ENCODE measurements around the gene ILDR1. TPM values are rescaled to one million over a fixed set of nuclear protein-coding genes. Genes with fewer than 3 reads are reported as not detected.
A peak's percentile ranks its signal among the peaks of the same experiment; 100 is the strongest.

ILDR1 gene
- total RNA-seq, 3 donors from 2014 or later (not counting 1 experiment from before 2014, with no cell fraction given), result 0.28 TPM; not detected in 2

- intact Hi-C loops (cut with micrococcal nuclease), result no loop called here
- Histone ChIP-seq H3K4me1 (ENCODE audit: control insufficient read depth, insufficient read depth, low read length) (no peaks in the 10 kb centered on the region), H3K27ac (ENCODE audit: low read length) (no peak overlapping the region), H3K27me3 (ENCODE audit: control insufficient read depth, insufficient read depth, low read length) (no peaks in the 10 kb centered on the region), H3K9me3 (ENCODE audit: control insufficient read depth, insufficient read depth, low read length) (no peaks in the 10 kb centered on the region), H3K36me3 (ENCODE audit: control insufficient read depth, insufficient read depth, low read length) (no peaks in the 10 kb centered on the region), H3K4me3 (ENCODE audit: low read length) (no peak overlapping the region)
- Mint-ChIP-seq H3K27ac (no peak overlapping the region), H3K9me3 (peaks cover 2 to 7% of the 10 kb centered on the region in 2 donors), H3K36me3 (no peaks in the 10 kb centered on the region), H3K27me3 (ENCODE audit: low read depth in 2 of 2) (peaks cover 0 to 4% of the 10 kb centered on the region in 2 donors), H3K4me3 (no peak overlapping the region), H3K4me1 (no peaks in the 10 kb centered on the region)
- ATAC-seq (no peak), DNase-seq (no peak)
- TF ChIP-seq, protein P1, sequence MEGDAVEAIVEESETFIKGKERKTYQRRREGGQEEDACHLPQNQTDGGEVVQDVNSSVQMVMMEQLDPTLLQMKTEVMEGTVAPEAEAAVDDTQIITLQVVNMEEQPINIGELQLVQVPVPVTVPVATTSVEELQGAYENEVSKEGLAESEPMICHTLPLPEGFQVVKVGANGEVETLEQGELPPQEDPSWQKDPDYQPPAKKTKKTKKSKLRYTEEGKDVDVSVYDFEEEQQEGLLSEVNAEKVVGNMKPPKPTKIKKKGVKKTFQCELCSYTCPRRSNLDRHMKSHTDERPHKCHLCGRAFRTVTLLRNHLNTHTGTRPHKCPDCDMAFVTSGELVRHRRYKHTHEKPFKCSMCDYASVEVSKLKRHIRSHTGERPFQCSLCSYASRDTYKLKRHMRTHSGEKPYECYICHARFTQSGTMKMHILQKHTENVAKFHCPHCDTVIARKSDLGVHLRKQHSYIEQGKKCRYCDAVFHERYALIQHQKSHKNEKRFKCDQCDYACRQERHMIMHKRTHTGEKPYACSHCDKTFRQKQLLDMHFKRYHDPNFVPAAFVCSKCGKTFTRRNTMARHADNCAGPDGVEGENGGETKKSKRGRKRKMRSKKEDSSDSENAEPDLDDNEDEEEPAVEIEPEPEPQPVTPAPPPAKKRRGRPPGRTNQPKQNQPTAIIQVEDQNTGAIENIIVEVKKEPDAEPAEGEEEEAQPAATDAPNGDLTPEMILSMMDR (IDR thresholded peaks at IDR 0.05), result no peak
Observed at GRCh38 chr3:121961283-121961682, 60.8 kb downstream of the ILDR1 start.

DNA sequence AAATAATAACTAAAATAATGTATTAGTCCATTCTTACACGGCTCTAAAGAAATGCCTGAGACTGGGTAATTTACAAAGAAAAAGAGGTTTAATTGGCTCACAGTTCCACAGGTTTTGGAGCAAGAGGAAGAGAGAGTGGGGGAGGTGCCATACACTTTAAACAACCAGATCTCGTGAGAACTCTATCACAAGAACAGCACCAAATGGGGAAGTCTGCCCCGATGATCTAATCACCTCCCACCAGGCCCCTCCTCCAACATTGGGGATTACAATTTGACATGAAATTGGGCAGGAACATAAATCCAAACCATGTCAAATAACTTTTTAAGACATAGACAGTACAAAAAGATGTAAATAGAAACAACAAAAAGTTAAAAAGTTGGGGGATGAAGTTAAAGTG lies 63.2 kb downstream of the ILDR1 start:
- no peak for ATAC-seq

GRCh38 chr3:121957674-121958415 lies 64.2 kb downstream of the ILDR1 start:
- Mint-ChIP-seq H3K9me3 (peaks cover 2 to 3% of the 10 kb centered on the region in 2 donors), H3K4me3 (no peak overlapping the region), H3K27me3 (ENCODE audit: low read depth in 2 of 2) (peaks cover 0 to 4% of the 10 kb centered on the region in 2 donors), H3K36me3 (no peaks in the 10 kb centered on the region), H3K4me1 (no peaks in the 10 kb centered on the region), H3K27ac (no peak overlapping the region)
- Histone ChIP-seq H3K9me3 (ENCODE audit: control insufficient read depth, insufficient read depth, low read length) (no peaks in the 10 kb centered on the region), H3K36me3 (ENCODE audit: control insufficient read depth, insufficient read depth, low read length) (no peaks in the 10 kb centered on the region), H3K4me3 (ENCODE audit: low read length) (no peak overlapping the region), H3K27me3 (ENCODE audit: control insufficient read depth, insufficient read depth, low read length) (no peaks in the 10 kb centered on the region), H3K27ac (ENCODE audit: low read length) (no peak overlapping the region), H3K4me1 (ENCODE audit: control insufficient read depth, insufficient read depth, low read length) (no peaks in the 10 kb centered on the region)
- 63% methylated on average over 2 of the region's 2 CpGs for WGBS (ENCODE audit: insufficient coverage)
- TF ChIP-seq, protein P1 (IDR thresholded peaks at IDR 0.05), result no peak
- ATAC-seq (no peak), DNase-seq (peak in 1 of 2 donors; percentile 2)
- intact Hi-C loops (cut with micrococcal nuclease), result no loop called here

More for the DNA sequence above, 63.2 kb downstream of the ILDR1 start:
- 63% methylated on average over 3 of the region's 3 CpGs for WGBS (ENCODE audit: insufficient coverage)
- Mint-ChIP-seq H3K27me3 (ENCODE audit: low read depth in 2 of 2) (peaks cover 0 to 4% of the 10 kb centered on the region in 2 donors), H3K36me3 (no peaks in the 10 kb centered on the region), H3K27ac (no peak overlapping the region), H3K9me3 (peaks cover 2 to 3% of the 10 kb centered on the region in 2 donors), H3K4me1 (no peaks in the 10 kb centered on the region), H3K4me3 (no peak overlapping the region)
- Histone ChIP-seq H3K27me3 (ENCODE audit: control insufficient read depth, insufficient read depth, low read length) (no peaks in the 10 kb centered on the region), H3K27ac (ENCODE audit: low read length) (no peak overlapping the region), H3K4me1 (ENCODE audit: control insufficient read depth, insufficient read depth, low read length) (no peaks in the 10 kb centered on the region), H3K36me3 (ENCODE audit: control insufficient read depth, insufficient read depth, low read length) (no peaks in the 10 kb centered on the region), H3K9me3 (ENCODE audit: control insufficient read depth, insufficient read depth, low read length) (no peaks in the 10 kb centered on the region), H3K4me3 (ENCODE audit: low read length) (no peak overlapping the region)
- no peak for DNase-seq
- TF ChIP-seq, protein P1 (IDR thresholded peaks at IDR 0.05), result no peak
- intact Hi-C loops (cut with micrococcal nuclease), result no loop called here

DNA sequence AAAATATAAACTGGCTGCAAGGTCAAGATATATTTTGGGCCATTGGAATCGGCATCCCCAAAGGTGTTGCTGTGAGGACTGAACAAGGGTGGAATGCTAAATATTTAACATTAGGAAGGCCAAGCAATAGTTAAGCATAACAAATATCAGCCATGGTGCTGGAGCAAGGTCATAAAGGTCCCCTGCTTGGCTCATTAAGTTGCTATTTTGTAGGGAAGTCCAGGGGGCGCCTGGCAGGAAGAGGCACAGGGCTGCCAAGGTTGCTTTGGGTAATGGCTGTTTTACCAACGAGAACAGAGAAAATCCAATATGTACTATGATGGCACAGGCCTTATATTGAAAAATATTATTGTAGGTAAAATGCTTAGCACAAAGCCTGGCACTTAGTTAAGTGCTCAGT lies 65.7 kb downstream of the ILDR1 start:
- Mint-ChIP-seq H3K4me1 (no peaks in the 10 kb centered on the region), H3K9me3 (peaks cover 5 to 7% of the 10 kb centered on the region in 2 donors), H3K27me3 (ENCODE audit: low read depth in 2 of 2) (peaks cover 0 to 4% of the 10 kb centered on the region in 2 donors), H3K36me3 (peaks cover 8% of the 10 kb centered on the region), H3K27ac (no peak overlapping the region), H3K4me3 (no peak overlapping the region)
- Histone ChIP-seq H3K36me3 (ENCODE audit: control insufficient read depth, insufficient read depth, low read length) (no peaks in the 10 kb centered on the region), H3K27ac (ENCODE audit: low read length) (no peak overlapping the region), H3K27me3 (ENCODE audit: control insufficient read depth, insufficient read depth, low read length) (no peaks in the 10 kb centered on the region), H3K4me3 (ENCODE audit: low read length) (no peak overlapping the region), H3K4me1 (ENCODE audit: control insufficient read depth, insufficient read depth, low read length) (no peaks in the 10 kb centered on the region), H3K9me3 (ENCODE audit: control insufficient read depth, insufficient read depth, low read length) (peaks cover 3% of the 10 kb centered on the region)
- DNase-seq, result no peak
- ATAC-seq, result no peak
- TF ChIP-seq, protein P1 (IDR thresholded peaks at IDR 0.05), result no peak
- intact Hi-C loops (cut with micrococcal nuclease), result no loop called here
- WGBS (ENCODE audit: insufficient coverage), result 85% methylated on average over 3 of the region's 3 CpGs
